HG03565 (cell line): ENCODE results near the gene RPS27A.
"Not testable (repeated sequence)": the region's sequence is repeated elsewhere in the genome, so short reads cannot be mapped to it uniquely, and the experiment has no call there.

Source experiments
- ATAC-seq: cut with Tn5 transposase; IDR thresholded peaks from one replicate; pipeline ENCODE4 v1.9.1; 2021; ENCODE audit warnings: mild to moderate bottlenecking, moderate library complexity; ENCODE audit not compliant: unreplicated experiment

The RPS27A gene

GRCh38 chr2:55236992-55237543 lies 4.6 kb downstream of the RPS27A start:
- ATAC-seq = no peak

GRCh38 chr2:55239656-55240222 lies 7.3 kb downstream of the RPS27A start:
- ATAC-seq = no peak

GRCh38 chr2:55241582-55241981 lies 9.1 kb downstream of the RPS27A start:
- not testable (repeated sequence) for ATAC-seq

- no peak for ATAC-seq
Measured at GRCh38 chr2:55242617-55243016, 10.1 kb downstream of the RPS27A start.

GRCh38 chr2:55245411-55245810 lies 12.9 kb downstream of the RPS27A start:
- ATAC-seq = no peak

GRCh38 chr2:55247025-55247424 lies 14.5 kb downstream of the RPS27A start:
- no peak for ATAC-seq

GRCh38 chr2:55252832-55253231 lies 20.3 kb downstream of the RPS27A start:
- no peak for ATAC-seq

- not testable (repeated sequence) for ATAC-seq
Measured at GRCh38 chr2:55259586-55259985, 27.1 kb downstream of the RPS27A start.

- ATAC-seq = no peak
Measured at GRCh38 chr2:55268288-55268906, 35.9 kb downstream of the RPS27A start.

- peak; percentile 90 for ATAC-seq
Measured at GRCh38 chr2:55268907-55269644, 36.6 kb downstream of the RPS27A start, which contains the start of gene MTIF2. MTIF2 (minus strand) TSS chr2:55269231; CDS start chr2:55263858, 5,373 bp downstream.

- no peak for ATAC-seq
Measured at GRCh38 chr2:55269645-55269990, 37.1 kb downstream of the RPS27A start.

GRCh38 chr2:55274346-55274745 lies 41.9 kb downstream of the RPS27A start:
- not testable (repeated sequence) for ATAC-seq

- ATAC-seq = no peak
Measured at GRCh38 chr2:55277310-55277709, 44.8 kb downstream of the RPS27A start.

GRCh38 chr2:55279214-55279835 lies 46.8 kb downstream of the RPS27A start:
- ATAC-seq = not testable (repeated sequence)

- not testable (repeated sequence) for ATAC-seq
Measured at GRCh38 chr2:55279859-55280424, 47.5 kb downstream of the RPS27A start.

GRCh38 chr2:55280851-55281546 lies 48.5 kb downstream of the RPS27A start:
- ATAC-seq = not testable (repeated sequence)

- peak; percentile 97 for ATAC-seq
Measured at GRCh38 chr2:55282110-55282917, 49.8 kb downstream of the RPS27A start.

- no peak for ATAC-seq
Measured at GRCh38 chr2:55283083-55283482, 50.6 kb downstream of the RPS27A start.
